Right ventricle myocardium inferior (tissue), 1 donor: ENCODE data around the gene RASEF. TPM values are rescaled to one million over a fixed set of nuclear protein-coding genes. Genes with fewer than 3 reads are reported as not detected.
A peak's percentile ranks its signal among the peaks of the same experiment; 100 is the strongest.

Source experiments
- ATAC-seq: fragments of 200-7000 bp; cut with Tn5 transposase; one replicate; pipeline ENCODE4 v1.9.1; 2020; ENCODE audit warnings: mild to moderate bottlenecking, moderate library complexity
- DNase-seq: peaks from one replicate; pipeline ENCODE4 v3.0.0; 2021; ENCODE audit errors: missing footprints
- intact Hi-C: fragments of 100-400 bp; cut with DNase I; formaldehyde crosslinking; loops from one replicate; pipeline ENCODE4 v1.11.0; 2022
- total RNA-seq: library from RNA; stranded (reverse); fragmentation: NEBNext Ultra II Directional; extraction: Animal tissue kit (Norgen Biotek cat#: 25700); gene quantifications from one replicate; pipeline ENCODE4 v1.2.1, GENCODE V29; 2021
- donor health status: DM: no; HTN: yes; CAD: no; lungs with severe emphysema.

The RASEF gene
- total RNA-seq, 1 donor from 2014 or later, result 0.03 TPM

GRCh38 chr9:83023151-83023550 lies 39.8 kb downstream of the RASEF start:
- DNase-seq (no peak), ATAC-seq (no peak)
- intact Hi-C loops, result no loop called here

- no peak for ATAC-seq
- intact Hi-C loops, result no loop called here
- DNase-seq, result no peak
These were observed 42.1 kb downstream of the RASEF start for GRCh38 chr9:83020864-83021263.

GRCh38 chr9:83020327-83020726 lies 42.6 kb downstream of the RASEF start:
- intact Hi-C loops, result no loop called here
- no peak for ATAC-seq

GRCh38 chr9:83019246-83019645 lies 43.7 kb downstream of the RASEF start:
- ATAC-seq (no peak), DNase-seq (no peak)
- intact Hi-C loops, result no loop called here

More at GRCh38 chr9:83020327-83020726, 42.6 kb downstream of the RASEF start:
- peak; percentile 52 for DNase-seq

GRCh38 chr9:83015897-83016296 lies 47.0 kb downstream of the RASEF start:
- ATAC-seq, result no peak
- DNase-seq, result no peak
- intact Hi-C loops, result no loop called here

GRCh38 chr9:83013867-83014605 lies 48.9 kb downstream of the RASEF start:
- DNase-seq, result no peak
- no peak for ATAC-seq
- intact Hi-C loops, result no loop called here

- DNase-seq, result no peak
- intact Hi-C loops, result no loop called here
- no peak for ATAC-seq
These were observed 49.8 kb downstream of the RASEF start for GRCh38 chr9:83012922-83013838.

GRCh38 chr9:83012168-83012921 lies 50.6 kb downstream of the RASEF start:
- DNase-seq (no peak), ATAC-seq (no peak)
- intact Hi-C loops, result no loop called here

- intact Hi-C loops, result no loop called here
- ATAC-seq (no peak), DNase-seq (no peak)
These were observed 51.3 kb downstream of the RASEF start for GRCh38 chr9:83011611-83012010.

- intact Hi-C loops, result no loop called here
- no peak for ATAC-seq
- no peak for DNase-seq
These were observed 55.2 kb downstream of the RASEF start for GRCh38 chr9:83007521-83008300.

- ATAC-seq (no peak), DNase-seq (no peak)
These were observed 56.6 kb downstream of the RASEF start for GRCh38 chr9:83006378-83006777.

GRCh38 chr9:83005963-83006362 lies 57.0 kb downstream of the RASEF start:
- DNase-seq, result no peak
- intact Hi-C loops, result no loop called here
- ATAC-seq, result no peak

More at GRCh38 chr9:83006378-83006777, 56.6 kb downstream of the RASEF start:
- intact Hi-C loops, result no loop called here

GRCh38 chr9:83005361-83005760 lies 57.6 kb downstream of the RASEF start:
- ATAC-seq, result no peak
- DNase-seq, result no peak
- intact Hi-C loops, result no loop called here

- intact Hi-C loops, result no loop called here
- no peak for ATAC-seq
- no peak for DNase-seq
These were observed 60.6 kb downstream of the RASEF start for GRCh38 chr9:83002329-83002728.

- no peak for ATAC-seq
These were observed 62.2 kb downstream of the RASEF start for GRCh38 chr9:83000765-83001164.

GRCh38 chr9:82998409-82998808 lies 64.5 kb downstream of the RASEF start:
- DNase-seq (no peak), ATAC-seq (no peak)
- intact Hi-C loops, result no loop called here

More at GRCh38 chr9:83000765-83001164, 62.2 kb downstream of the RASEF start:
- no peak for DNase-seq
- intact Hi-C loops, result no loop called here

GRCh38 chr9:82997476-82998140 lies 65.3 kb downstream of the RASEF start:
- no peak for ATAC-seq
- no peak for DNase-seq
- intact Hi-C loops, result no loop called here

GRCh38 chr9:82996941-82997340 lies 66.0 kb downstream of the RASEF start:
- DNase-seq, result no peak
- intact Hi-C loops, result no loop called here
- ATAC-seq, result no peak
